Measurements from ENCODE around the gene CDH13.

- TF ChIP-seq, protein P1, sequence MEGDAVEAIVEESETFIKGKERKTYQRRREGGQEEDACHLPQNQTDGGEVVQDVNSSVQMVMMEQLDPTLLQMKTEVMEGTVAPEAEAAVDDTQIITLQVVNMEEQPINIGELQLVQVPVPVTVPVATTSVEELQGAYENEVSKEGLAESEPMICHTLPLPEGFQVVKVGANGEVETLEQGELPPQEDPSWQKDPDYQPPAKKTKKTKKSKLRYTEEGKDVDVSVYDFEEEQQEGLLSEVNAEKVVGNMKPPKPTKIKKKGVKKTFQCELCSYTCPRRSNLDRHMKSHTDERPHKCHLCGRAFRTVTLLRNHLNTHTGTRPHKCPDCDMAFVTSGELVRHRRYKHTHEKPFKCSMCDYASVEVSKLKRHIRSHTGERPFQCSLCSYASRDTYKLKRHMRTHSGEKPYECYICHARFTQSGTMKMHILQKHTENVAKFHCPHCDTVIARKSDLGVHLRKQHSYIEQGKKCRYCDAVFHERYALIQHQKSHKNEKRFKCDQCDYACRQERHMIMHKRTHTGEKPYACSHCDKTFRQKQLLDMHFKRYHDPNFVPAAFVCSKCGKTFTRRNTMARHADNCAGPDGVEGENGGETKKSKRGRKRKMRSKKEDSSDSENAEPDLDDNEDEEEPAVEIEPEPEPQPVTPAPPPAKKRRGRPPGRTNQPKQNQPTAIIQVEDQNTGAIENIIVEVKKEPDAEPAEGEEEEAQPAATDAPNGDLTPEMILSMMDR (IDR thresholded peaks at IDR 0.05; ENCODE audit: insufficient read depth, low read length), result no peak
- TF ChIP-seq, protein P2, sequence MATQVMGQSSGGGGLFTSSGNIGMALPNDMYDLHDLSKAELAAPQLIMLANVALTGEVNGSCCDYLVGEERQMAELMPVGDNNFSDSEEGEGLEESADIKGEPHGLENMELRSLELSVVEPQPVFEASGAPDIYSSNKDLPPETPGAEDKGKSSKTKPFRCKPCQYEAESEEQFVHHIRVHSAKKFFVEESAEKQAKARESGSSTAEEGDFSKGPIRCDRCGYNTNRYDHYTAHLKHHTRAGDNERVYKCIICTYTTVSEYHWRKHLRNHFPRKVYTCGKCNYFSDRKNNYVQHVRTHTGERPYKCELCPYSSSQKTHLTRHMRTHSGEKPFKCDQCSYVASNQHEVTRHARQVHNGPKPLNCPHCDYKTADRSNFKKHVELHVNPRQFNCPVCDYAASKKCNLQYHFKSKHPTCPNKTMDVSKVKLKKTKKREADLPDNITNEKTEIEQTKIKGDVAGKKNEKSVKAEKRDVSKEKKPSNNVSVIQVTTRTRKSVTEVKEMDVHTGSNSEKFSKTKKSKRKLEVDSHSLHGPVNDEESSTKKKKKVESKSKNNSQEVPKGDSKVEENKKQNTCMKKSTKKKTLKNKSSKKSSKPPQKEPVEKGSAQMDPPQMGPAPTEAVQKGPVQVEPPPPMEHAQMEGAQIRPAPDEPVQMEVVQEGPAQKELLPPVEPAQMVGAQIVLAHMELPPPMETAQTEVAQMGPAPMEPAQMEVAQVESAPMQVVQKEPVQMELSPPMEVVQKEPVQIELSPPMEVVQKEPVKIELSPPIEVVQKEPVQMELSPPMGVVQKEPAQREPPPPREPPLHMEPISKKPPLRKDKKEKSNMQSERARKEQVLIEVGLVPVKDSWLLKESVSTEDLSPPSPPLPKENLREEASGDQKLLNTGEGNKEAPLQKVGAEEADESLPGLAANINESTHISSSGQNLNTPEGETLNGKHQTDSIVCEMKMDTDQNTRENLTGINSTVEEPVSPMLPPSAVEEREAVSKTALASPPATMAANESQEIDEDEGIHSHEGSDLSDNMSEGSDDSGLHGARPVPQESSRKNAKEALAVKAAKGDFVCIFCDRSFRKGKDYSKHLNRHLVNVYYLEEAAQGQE (IDR thresholded peaks at IDR 0.05; ENCODE audit: insufficient replicate concordance, low read depth), result no peak
- TF ChIP-seq SPI1 (IDR thresholded peaks at IDR 0.05; ENCODE audit: borderline replicate concordance, low read depth), result no peak
- no peak for TF ChIP-seq POLR2AphosphoS5 (IDR thresholded peaks at IDR 0.05; ENCODE audit: low read depth)
- TF ChIP-seq GABPA (IDR thresholded peaks at IDR 0.05; ENCODE audit: low read depth), result no peak
These were observed 1218.5 kb downstream of the CDH13 start for GRCh38 chr16:83845263-83845662.
